Measurements from ENCODE around the gene SLC17A3.

Gene SLC17A3

GRCh38 chr6:25918083-25918683, 44.1 kb upstream of the SLC17A3 start:
- TF ChIP-seq SIN3A (IDR thresholded peaks at IDR 0.05; ENCODE audit: borderline replicate concordance, insufficient read depth, low read length) (no peak), TAF1 (IDR thresholded peaks at IDR 0.05; ENCODE audit: borderline replicate concordance, insufficient read depth, low read length) (no peak), FOXP2 (optimal IDR thresholded peaks at IDR 0.05; ENCODE audit: borderline replicate concordance, extremely low read depth, extremely low read length, insufficient read depth) (no peak), POLR2AphosphoS5 (IDR thresholded peaks at IDR 0.05; ENCODE audit: low read depth, low read length) (no peak), REST (IDR thresholded peaks at IDR 0.05; ENCODE audit: insufficient read depth in 1 of 2, low read depth in 2 of 2, low read length in 2 of 2) (no peak)

GRCh38 chr6:25916789-25917490, 42.9 kb upstream of the SLC17A3 start:
- TF ChIP-seq POLR2AphosphoS5 (IDR thresholded peaks at IDR 0.05; ENCODE audit: low read depth, low read length), result no peak

GRCh38 chr6:25916330-25916729, 42.3 kb upstream of the SLC17A3 start:
- TF ChIP-seq REST (IDR thresholded peaks at IDR 0.05; ENCODE audit: insufficient read depth in 1 of 2, low read depth in 2 of 2, low read length in 2 of 2), result no peak
- TF ChIP-seq SIN3A (IDR thresholded peaks at IDR 0.05; ENCODE audit: borderline replicate concordance, insufficient read depth, low read length), result no peak
- no peak for TF ChIP-seq POLR2AphosphoS5 (IDR thresholded peaks at IDR 0.05; ENCODE audit: low read depth, low read length)
- no peak for TF ChIP-seq FOXP2 (optimal IDR thresholded peaks at IDR 0.05; ENCODE audit: borderline replicate concordance, extremely low read depth, extremely low read length, insufficient read depth)
- no peak for TF ChIP-seq TAF1 (IDR thresholded peaks at IDR 0.05; ENCODE audit: borderline replicate concordance, insufficient read depth, low read length)

GRCh38 chr6:25913741-25914140, 39.7 kb upstream of the SLC17A3 start:
- no peak for TF ChIP-seq SIN3A (IDR thresholded peaks at IDR 0.05; ENCODE audit: borderline replicate concordance, insufficient read depth, low read length)
- no peak for TF ChIP-seq FOXP2 (optimal IDR thresholded peaks at IDR 0.05; ENCODE audit: borderline replicate concordance, extremely low read depth, extremely low read length, insufficient read depth)
- no peak for TF ChIP-seq TAF1 (IDR thresholded peaks at IDR 0.05; ENCODE audit: borderline replicate concordance, insufficient read depth, low read length)
- no peak for TF ChIP-seq REST (IDR thresholded peaks at IDR 0.05; ENCODE audit: insufficient read depth in 1 of 2, low read depth in 2 of 2, low read length in 2 of 2)
- TF ChIP-seq POLR2AphosphoS5 (IDR thresholded peaks at IDR 0.05; ENCODE audit: low read depth, low read length), result no peak

GRCh38 chr6:25911351-25911750, 37.3 kb upstream of the SLC17A3 start:
- TF ChIP-seq TAF1 (IDR thresholded peaks at IDR 0.05; ENCODE audit: borderline replicate concordance, insufficient read depth, low read length), result no peak
- TF ChIP-seq FOXP2 (optimal IDR thresholded peaks at IDR 0.05; ENCODE audit: borderline replicate concordance, extremely low read depth, extremely low read length, insufficient read depth), result no peak
- TF ChIP-seq REST (IDR thresholded peaks at IDR 0.05; ENCODE audit: insufficient read depth in 1 of 2, low read depth in 2 of 2, low read length in 2 of 2), result no peak
- no peak for TF ChIP-seq SIN3A (IDR thresholded peaks at IDR 0.05; ENCODE audit: borderline replicate concordance, insufficient read depth, low read length)
- TF ChIP-seq POLR2AphosphoS5 (IDR thresholded peaks at IDR 0.05; ENCODE audit: low read depth, low read length), result no peak

Data from PFSK-1 (cell line).